Measurements from ENCODE around the gene LHFPL4.

Gene LHFPL4

GRCh38 chr3:9534429-9534828 lies 19.2 kb downstream of the LHFPL4 start:
- DNase-seq (ENCODE audit: low read depth), result no peak
- no peak for TF ChIP-seq CTCF (conservative IDR thresholded peaks at IDR 0.05; ENCODE audit: low read length)
- no peak overlapping the region for H3K4me3 ChIP-seq (ENCODE audit: low read length)

- TF ChIP-seq CTCF (conservative IDR thresholded peaks at IDR 0.05; ENCODE audit: low read length), result no peak
- H3K4me3 ChIP-seq (ENCODE audit: low read length), result no peak overlapping the region
- no peak for DNase-seq (ENCODE audit: low read depth)
Observed at GRCh38 chr3:9525078-9525477, 28.5 kb downstream of the LHFPL4 start.

DNA sequence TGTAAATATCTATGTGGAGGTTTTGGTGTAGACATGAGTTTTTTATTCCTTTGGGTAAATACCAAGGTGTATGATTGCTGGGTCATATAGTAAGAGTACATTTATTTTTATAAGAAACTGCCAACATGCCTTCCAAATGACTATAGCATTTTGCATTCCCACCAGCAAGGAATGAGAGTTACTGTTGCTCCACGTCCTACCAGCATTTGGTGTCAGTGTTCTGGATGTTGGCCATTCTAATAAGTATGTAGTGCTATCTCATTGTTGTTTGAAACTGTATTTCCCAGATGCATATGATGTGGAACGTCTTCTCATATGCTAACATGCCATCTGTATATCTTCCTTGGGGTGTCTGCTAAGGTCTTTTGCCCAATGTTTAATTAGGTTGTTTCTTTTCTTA lies 38.7 kb downstream of the LHFPL4 start:
- no peak for TF ChIP-seq CTCF (conservative IDR thresholded peaks at IDR 0.05; ENCODE audit: low read length)
- no peak overlapping the region for H3K4me3 ChIP-seq (ENCODE audit: low read length)
- DNase-seq (ENCODE audit: low read depth), result no peak

DNA sequence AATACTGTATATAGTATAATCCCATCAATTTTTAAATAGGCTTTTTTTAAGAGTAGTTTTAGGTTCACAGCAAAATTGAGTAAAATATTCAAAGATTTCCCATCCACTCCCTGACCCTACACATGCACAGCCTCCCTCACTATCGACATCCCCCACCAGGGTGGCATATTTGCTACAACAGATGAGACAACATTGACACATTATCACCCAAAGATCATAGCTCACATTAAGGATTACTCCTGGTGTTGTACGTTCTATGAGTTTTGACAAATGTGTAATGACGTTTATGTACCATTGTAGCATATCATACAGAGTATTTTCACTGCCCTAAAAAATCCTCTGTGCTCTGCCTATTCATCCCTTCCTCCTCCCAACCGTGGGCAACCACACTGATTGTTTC lies 39.3 kb downstream of the LHFPL4 start:
- H3K4me3 ChIP-seq (ENCODE audit: low read length), result no peak overlapping the region
- no peak for TF ChIP-seq CTCF (conservative IDR thresholded peaks at IDR 0.05; ENCODE audit: low read length)
- no peak for DNase-seq (ENCODE audit: low read depth)

- no peak for DNase-seq (ENCODE audit: low read depth)
- no peak for TF ChIP-seq CTCF (conservative IDR thresholded peaks at IDR 0.05; ENCODE audit: low read length)
- no peak overlapping the region for H3K4me3 ChIP-seq (ENCODE audit: low read length)
Observed at GRCh38 chr3:9512456-9513045, 41.1 kb downstream of the LHFPL4 start.

DNA sequence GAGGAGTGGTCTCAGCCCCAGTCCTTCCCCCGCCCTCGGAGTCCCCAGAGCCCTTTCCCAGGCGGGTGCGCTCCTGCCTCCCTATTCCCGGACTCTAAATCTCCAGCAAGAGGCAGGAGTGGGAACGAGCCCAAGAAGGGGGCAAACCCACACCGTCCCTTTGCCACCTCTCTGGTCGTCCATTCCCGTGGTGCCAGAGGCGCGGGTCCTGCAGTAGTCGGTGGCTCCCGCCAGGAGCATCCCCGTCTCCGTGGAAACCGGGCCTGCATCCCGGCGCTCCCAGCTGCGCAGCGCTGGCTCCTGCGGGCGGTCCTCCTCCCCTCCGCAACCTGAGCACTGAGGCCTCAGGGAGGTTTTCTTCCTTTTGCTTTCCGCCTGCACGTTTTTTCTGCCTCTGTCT lies 44.8 kb downstream of the LHFPL4 start:
- no peak overlapping the region for H3K4me3 ChIP-seq (ENCODE audit: low read length)
- no peak for DNase-seq (ENCODE audit: low read depth)
- TF ChIP-seq CTCF (conservative IDR thresholded peaks at IDR 0.05; ENCODE audit: low read length), result no peak

- no peak overlapping the region for H3K4me3 ChIP-seq (ENCODE audit: low read length)
- no peak for TF ChIP-seq CTCF (conservative IDR thresholded peaks at IDR 0.05; ENCODE audit: low read length)
- no peak for DNase-seq (ENCODE audit: low read depth)
Observed at GRCh38 chr3:9507586-9508578, 45.7 kb downstream of the LHFPL4 start.
